Activated CD4-positive, alpha-beta T cell treated with anti-CD3 and anti-CD28 coated beads, Interleukin-2, amount 10 ng/mL, durations not matched to agents 7 days and 5 days (primary cell): ENCODE results near the gene ALDH1B1. TPM values are rescaled to one million over a fixed set of nuclear protein-coding genes. Genes with fewer than 3 reads are reported as not detected.

Source experiments
- CTCF ChIA-PET: fragments of 350-600 bp; sonication (Branson Sonifier 250); formaldehyde crosslinking; loops from one replicate; lab custom pipeline; 2021; ENCODE audit warnings: antibody characterized with exemption; lab: Charles Lee
- POLR2A ChIA-PET: fragments of 350-600 bp; sonication (Branson Sonifier 250); formaldehyde crosslinking; loops from one replicate; lab custom pipeline; 2021; ENCODE audit warnings: antibody characterized with exemption; lab: Charles Lee
- DNase-seq: peaks from one replicate; pipeline ENCODE4 v3.0.0-alpha.2; 2020
- H3K27ac Mint-ChIP-seq: one replicate; pipeline ENCODE4 v1.8.0; 2021; ENCODE audit warnings: mild to moderate bottlenecking, moderate library complexity, mixed read lengths
- H3K27me3 Mint-ChIP-seq: one replicate; pipeline ENCODE4 v1.8.0; 2021; ENCODE audit warnings: mixed read lengths
- H3K36me3 Mint-ChIP-seq: one replicate; pipeline ENCODE4 v1.8.0; 2021; ENCODE audit warnings: low read depth, mixed read lengths
- H3K4me1 Mint-ChIP-seq: one replicate; pipeline ENCODE4 v1.8.0; 2021; ENCODE audit warnings: mixed read lengths
- H3K4me3 Mint-ChIP-seq: one replicate; pipeline ENCODE4 v1.8.0; 2021; ENCODE audit warnings: mild to moderate bottlenecking, moderate library complexity, mixed read lengths
- H3K9me3 Mint-ChIP-seq: one replicate; pipeline ENCODE4 v1.8.0; 2021; ENCODE audit warnings: mixed read lengths
- total RNA-seq, 2 experiments: library from RNA; stranded (reverse); gene quantifications; one replicate each; pipeline ENCODE4 v1.2.3, GENCODE V29; 2021

The ALDH1B1 gene
- total RNA-seq, 2 experiments from 2014 or later = 8.0 to 8.1 TPM

GRCh38 chr9:38355517-38356120 is 36.9 kb upstream of the ALDH1B1 start:
- H3K27ac Mint-ChIP-seq = peak overlapping the region; percentile 28

GRCh38 chr9:38356851-38357250 is 35.7 kb upstream of the ALDH1B1 start:
- Mint-ChIP-seq H3K36me3 (no peaks in the 10 kb centered on the region), H3K27ac (no peak overlapping the region), H3K4me1 (no peaks in the 10 kb centered on the region), H3K27me3 (no peaks in the 10 kb centered on the region), H3K4me3 (no peak overlapping the region), H3K9me3 (no peaks in the 10 kb centered on the region)
- ChIA-PET CTCF (interaction anchor here (0.8 kb wide), 1 partner anchor 15 kb away, joined by 3 read pairs; no protein-coding TSS in a partner anchor), POLR2A (no interaction called here)
- no peak for DNase-seq

More at GRCh38 chr9:38355517-38356120, 36.9 kb upstream of the ALDH1B1 start:
- H3K27me3 Mint-ChIP-seq = no peaks in the 10 kb centered on the region
- H3K4me1 Mint-ChIP-seq = no peaks in the 10 kb centered on the region
- no peaks in the 10 kb centered on the region for H3K9me3 Mint-ChIP-seq
- CTCF ChIA-PET = no interaction called here
- no peak for DNase-seq
- no peaks in the 10 kb centered on the region for H3K36me3 Mint-ChIP-seq
- POLR2A ChIA-PET = no interaction called here
- no peak overlapping the region for H3K4me3 Mint-ChIP-seq

- Mint-ChIP-seq H3K4me3 (no peak overlapping the region), H3K27me3 (no peaks in the 10 kb centered on the region), H3K4me1 (no peaks in the 10 kb centered on the region), H3K9me3 (no peaks in the 10 kb centered on the region), H3K36me3 (no peaks in the 10 kb centered on the region), H3K27ac (no peak overlapping the region)
- ChIA-PET CTCF (interaction anchor here (0.8 kb wide), 1 partner anchor 16 kb away, joined by 3 read pairs; no protein-coding TSS in a partner anchor), POLR2A (no interaction called here)
- DNase-seq = no peak
Measured at GRCh38 chr9:38357350-38358114, 35.0 kb upstream of the ALDH1B1 start.

GRCh38 chr9:38358390-38359296 is 33.9 kb upstream of the ALDH1B1 start:
- Mint-ChIP-seq H3K4me3 (no peak overlapping the region), H3K4me1 (peaks cover 5% of the 10 kb centered on the region), H3K27me3 (no peaks in the 10 kb centered on the region), H3K9me3 (no peaks in the 10 kb centered on the region), H3K36me3 (no peaks in the 10 kb centered on the region), H3K27ac (no peak overlapping the region)
- no peak for DNase-seq
- POLR2A ChIA-PET = no interaction called here
- CTCF ChIA-PET = no interaction called here

GRCh38 chr9:38359297-38359653 is 33.2 kb upstream of the ALDH1B1 start:
- CTCF ChIA-PET = interaction anchor here (1.1 kb wide), 1 partner anchor 16 kb away, joined by 3 read pairs; no protein-coding TSS in a partner anchor
- Mint-ChIP-seq H3K4me3 (no peak overlapping the region), H3K27ac (no peak overlapping the region), H3K27me3 (no peaks in the 10 kb centered on the region), H3K9me3 (no peaks in the 10 kb centered on the region), H3K36me3 (no peaks in the 10 kb centered on the region), H3K4me1 (peaks cover 5% of the 10 kb centered on the region)
- POLR2A ChIA-PET = no interaction called here
- DNase-seq = no peak

DNA sequence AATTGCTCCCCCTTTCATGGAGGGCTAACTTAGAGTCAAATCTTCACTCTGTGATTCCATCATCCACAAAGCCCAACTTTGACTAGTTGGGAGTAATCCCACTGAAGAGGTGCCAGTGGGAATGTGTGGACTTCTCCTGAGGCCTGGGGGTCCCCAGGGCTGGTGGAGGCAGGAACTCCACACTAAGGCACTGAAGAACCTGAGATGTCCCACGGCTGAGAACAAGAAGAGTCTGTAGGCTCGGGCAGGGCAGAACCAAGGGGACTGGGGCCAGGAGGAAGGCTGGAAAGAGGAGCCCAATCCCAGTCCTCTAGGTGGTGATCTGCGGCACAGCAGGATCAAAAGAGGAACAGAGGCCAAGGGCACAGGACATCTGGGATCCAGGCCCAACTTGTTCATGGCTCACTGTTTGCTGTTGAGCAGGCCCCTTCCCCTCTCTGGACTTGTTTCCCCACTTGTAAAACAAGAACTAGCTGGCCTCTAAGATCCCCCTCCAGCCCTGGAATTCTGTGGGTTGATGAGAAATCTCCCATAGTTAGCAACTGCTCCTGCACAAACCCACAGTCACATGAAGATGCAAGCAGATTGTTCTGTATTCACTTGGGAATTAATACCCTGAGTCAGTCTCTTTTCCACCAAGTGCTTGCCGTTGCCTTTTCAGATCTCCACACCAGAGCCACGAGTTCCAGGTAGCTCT is 32.7 kb upstream of the ALDH1B1 start:
- no peak for DNase-seq
- H3K9me3 Mint-ChIP-seq = no peaks in the 10 kb centered on the region
- CTCF ChIA-PET = interaction anchor here (1.1 kb wide), 1 partner anchor 17 kb away, joined by 3 read pairs; no protein-coding TSS in a partner anchor
- no peaks in the 10 kb centered on the region for H3K36me3 Mint-ChIP-seq
- H3K27ac Mint-ChIP-seq = no peak overlapping the region
- POLR2A ChIA-PET = no interaction called here
- no peaks in the 10 kb centered on the region for H3K27me3 Mint-ChIP-seq
- H3K4me1 Mint-ChIP-seq = peaks cover 5% of the 10 kb centered on the region
- no peak overlapping the region for H3K4me3 Mint-ChIP-seq

- POLR2A ChIA-PET = no interaction called here
- H3K4me1 Mint-ChIP-seq = peaks cover 5% of the 10 kb centered on the region
- H3K27ac Mint-ChIP-seq = no peak overlapping the region
- H3K4me3 Mint-ChIP-seq = no peak overlapping the region
- peaks cover 4% of the 10 kb centered on the region for H3K27me3 Mint-ChIP-seq
- CTCF ChIA-PET = no interaction called here
- no peaks in the 10 kb centered on the region for H3K36me3 Mint-ChIP-seq
- DNase-seq = no peak
- no peaks in the 10 kb centered on the region for H3K9me3 Mint-ChIP-seq
Measured at GRCh38 chr9:38360839-38361472, 31.5 kb upstream of the ALDH1B1 start.

GRCh38 chr9:38361473-38361850 is 31.0 kb upstream of the ALDH1B1 start:
- Mint-ChIP-seq H3K4me1 (peaks cover 5% of the 10 kb centered on the region), H3K36me3 (no peaks in the 10 kb centered on the region), H3K4me3 (no peak overlapping the region), H3K27ac (no peak overlapping the region), H3K9me3 (no peaks in the 10 kb centered on the region), H3K27me3 (peaks cover 4% of the 10 kb centered on the region)
- ChIA-PET POLR2A (no interaction called here), CTCF (no interaction called here)
- no peak for DNase-seq

DNA sequence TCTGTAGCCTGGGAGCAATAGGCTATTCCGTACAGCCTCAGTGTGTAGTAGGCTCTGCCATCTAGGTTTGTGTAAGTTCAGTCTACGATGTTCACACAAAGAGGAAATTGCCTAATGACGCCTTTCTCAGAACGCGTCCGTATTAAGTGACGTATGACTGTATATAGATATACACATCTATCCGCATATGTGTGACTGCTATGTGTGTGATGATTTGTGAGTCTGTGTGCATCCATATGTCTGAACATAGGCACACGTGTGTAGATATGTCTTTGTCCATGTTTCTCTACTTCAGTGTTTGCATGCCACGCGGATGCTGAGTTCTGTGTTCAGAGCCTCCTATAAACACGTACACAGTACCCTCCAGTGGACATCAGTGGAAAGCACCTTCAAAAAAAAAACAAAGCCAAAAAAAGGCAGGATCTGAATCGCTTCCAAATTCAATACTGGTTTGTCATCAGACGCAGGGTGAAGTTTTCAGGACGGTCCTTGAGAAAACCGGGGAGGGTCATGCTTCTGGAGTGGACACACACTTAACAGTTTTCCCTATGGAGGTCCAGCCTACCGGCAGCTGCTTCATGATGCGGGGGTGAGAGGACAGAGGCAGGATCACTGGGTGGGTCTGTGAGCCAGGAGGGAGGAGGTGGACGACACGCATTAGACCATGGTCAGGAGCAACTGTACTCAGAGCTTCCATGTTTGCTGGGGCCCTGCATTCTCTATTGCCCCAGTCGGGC is 29.5 kb upstream of the ALDH1B1 start:
- ChIA-PET POLR2A (no interaction called here), CTCF (interaction anchor here (0.6 to 1.1 kb wide), 4 partner anchors 16 to 442 kb away, joined by 3 to 4 read pairs (median 4); no protein-coding TSS in a partner anchor)
- Mint-ChIP-seq H3K27ac (peak overlapping the region; percentile 37), H3K9me3 (no peaks in the 10 kb centered on the region), H3K4me1 (peaks cover 5% of the 10 kb centered on the region), H3K27me3 (peaks cover 4% of the 10 kb centered on the region), H3K36me3 (no peaks in the 10 kb centered on the region), H3K4me3 (peak overlapping the region; percentile 33)
- DNase-seq = peak; percentile 41

GRCh38 chr9:38363589-38363925 is 28.9 kb upstream of the ALDH1B1 start:
- Mint-ChIP-seq H3K36me3 (no peaks in the 10 kb centered on the region), H3K4me3 (no peak overlapping the region), H3K9me3 (no peaks in the 10 kb centered on the region), H3K27me3 (peaks cover 5% of the 10 kb centered on the region), H3K4me1 (peaks cover 5% of the 10 kb centered on the region), H3K27ac (no peak overlapping the region)
- no peak for DNase-seq
- ChIA-PET POLR2A (no interaction called here), CTCF (interaction anchor here (0.6 to 1.1 kb wide), 4 partner anchors 17 to 443 kb away, joined by 3 to 4 read pairs (median 4); no protein-coding TSS in a partner anchor)

- POLR2A ChIA-PET = no interaction called here
- no peak overlapping the region for H3K27ac Mint-ChIP-seq
- no peaks in the 10 kb centered on the region for H3K36me3 Mint-ChIP-seq
- CTCF ChIA-PET = interaction anchor here (0.6 kb wide), 1 partner anchor 9 kb away, joined by 4 read pairs; no protein-coding TSS in a partner anchor
- peaks cover 4% of the 10 kb centered on the region for H3K4me1 Mint-ChIP-seq
- peaks cover 8% of the 10 kb centered on the region for H3K27me3 Mint-ChIP-seq
- no peaks in the 10 kb centered on the region for H3K9me3 Mint-ChIP-seq
- H3K4me3 Mint-ChIP-seq = no peak overlapping the region
- DNase-seq = no peak
Measured at GRCh38 chr9:38367898-38368297, 24.6 kb upstream of the ALDH1B1 start.
